Neural progenitor cell (in vitro differentiated cells): Measurements from ENCODE around the gene ARHGAP45. TPM values are rescaled to one million over a fixed set of nuclear protein-coding genes. Genes with fewer than 3 reads are reported as not detected.

Experiments used
- DNase-seq: peaks from one replicate; pipeline ENCODE4 v3.0.0-alpha.2; 2016; ENCODE audit warnings: low spot score
- H2AFZ ChIP-seq: fragments of 200-600 bp; sonication (generic); replicated peaks from 2 replicates; pipeline ENCODE4 v1.6.1; 2016; ENCODE audit warnings: antibody characterized with exemption
- H3F3A ChIP-seq: fragments of 200-600 bp; sonication (generic); 2 replicates; pipeline ENCODE4 v1.6.1; 2016; ENCODE audit warnings: antibody characterized with exemption, low read depth
- H3K27ac ChIP-seq: fragments of 200-600 bp; sonication (generic); 2 replicates; pipeline ENCODE4 v1.5.1; 2016; ENCODE audit warnings: mild to moderate bottlenecking
- H3K27me3 ChIP-seq: fragments of 200-600 bp; sonication (generic); 2 replicates; pipeline ENCODE4 v1.6.1; 2016; ENCODE audit warnings: mild to moderate bottlenecking, moderate library complexity
- H3K36me3 ChIP-seq: fragments of 200-600 bp; sonication (generic); 2 replicates; pipeline ENCODE4 v1.5.1; 2016
- H3K4me1 ChIP-seq: fragments of 200-600 bp; sonication (generic); 2 replicates; pipeline ENCODE4 v1.6.1; 2016; ENCODE audit warnings: mixed run types
- H3K4me2 ChIP-seq: fragments of 200-600 bp; sonication (generic); 2 replicates; pipeline ENCODE4 v1.6.1; 2016
- H3K4me3 ChIP-seq: fragments of 200-600 bp; sonication (generic); 2 replicates; pipeline ENCODE4 v1.5.1; 2016
- H3K79me2 ChIP-seq: fragments of 200-600 bp; sonication (generic); 2 replicates; pipeline ENCODE4 v1.6.1; 2016; ENCODE audit warnings: low read depth
- H3K9ac ChIP-seq: fragments of 200-600 bp; sonication (generic); 2 replicates; pipeline ENCODE4 v1.6.1; 2016
- H3K9me3 ChIP-seq: fragments of 200-600 bp; sonication (generic); 2 replicates; pipeline ENCODE4 v1.5.1; 2016; ENCODE audit warnings: low read depth
- H4K20me1 ChIP-seq: fragments of 200-600 bp; sonication (generic); 2 replicates; pipeline ENCODE4 v1.6.1; 2016; ENCODE audit warnings: low read depth
- H3K27ac Mint-ChIP-seq: 3 replicates; pipeline ENCODE4 v1.8.0; 2021; ENCODE audit warnings: mixed read lengths
- H3K27me3 Mint-ChIP-seq: 2 replicates; pipeline ENCODE4 v1.8.0; 2022; ENCODE audit warnings: low read depth, mild to moderate bottlenecking, inconsistent platforms, moderate library complexity, mixed read lengths; ENCODE audit not compliant: insufficient read depth
- H3K36me3 Mint-ChIP-seq: 3 replicates; pipeline ENCODE4 v1.8.0; 2021; ENCODE audit warnings: mixed read lengths
- H3K4me1 Mint-ChIP-seq: 3 replicates; pipeline ENCODE4 v1.8.0; 2021; ENCODE audit warnings: mixed read lengths
- H3K4me3 Mint-ChIP-seq: 3 replicates; pipeline ENCODE4 v1.8.0; 2021; ENCODE audit warnings: mild to moderate bottlenecking, moderate library complexity, mixed read lengths
- H3K9me3 Mint-ChIP-seq: 3 replicates; pipeline ENCODE4 v1.8.0; 2020; ENCODE audit warnings: mixed read lengths
- EZH2 ChIP-seq: fragments of 200-600 bp; sonication (generic); IDR thresholded peaks from 2 replicates; pipeline ENCODE4 v1.6.1; 2017; ENCODE audit warnings: antibody characterized with exemption, mild to moderate bottlenecking, moderate library complexity
- EZH2phosphoT487 ChIP-seq: fragments of 200-600 bp; sonication (generic); IDR thresholded peaks from 2 replicates; pipeline ENCODE4 v1.6.1; 2017; ENCODE audit warnings: antibody characterized with exemption
- total RNA-seq: library from RNA; depleted of rRNA; stranded (reverse); fragments of >200 nt; gene quantifications from 2 replicates; pipeline ENCODE4 v1.2.3, GENCODE V29; 2015; ENCODE audit warnings: low replicate concordance
- TF ChIP-seq, protein P1 (sequence below): fragments of 200-600 bp; sonication (generic); IDR thresholded peaks from 2 replicates; pipeline ENCODE4 v1.5.1; 2017; ENCODE audit warnings: antibody characterized with exemption, mild to moderate bottlenecking

ARHGAP45 gene
- total RNA-seq, 1 donor from 2014 or later: 9.6 TPM

DNA sequence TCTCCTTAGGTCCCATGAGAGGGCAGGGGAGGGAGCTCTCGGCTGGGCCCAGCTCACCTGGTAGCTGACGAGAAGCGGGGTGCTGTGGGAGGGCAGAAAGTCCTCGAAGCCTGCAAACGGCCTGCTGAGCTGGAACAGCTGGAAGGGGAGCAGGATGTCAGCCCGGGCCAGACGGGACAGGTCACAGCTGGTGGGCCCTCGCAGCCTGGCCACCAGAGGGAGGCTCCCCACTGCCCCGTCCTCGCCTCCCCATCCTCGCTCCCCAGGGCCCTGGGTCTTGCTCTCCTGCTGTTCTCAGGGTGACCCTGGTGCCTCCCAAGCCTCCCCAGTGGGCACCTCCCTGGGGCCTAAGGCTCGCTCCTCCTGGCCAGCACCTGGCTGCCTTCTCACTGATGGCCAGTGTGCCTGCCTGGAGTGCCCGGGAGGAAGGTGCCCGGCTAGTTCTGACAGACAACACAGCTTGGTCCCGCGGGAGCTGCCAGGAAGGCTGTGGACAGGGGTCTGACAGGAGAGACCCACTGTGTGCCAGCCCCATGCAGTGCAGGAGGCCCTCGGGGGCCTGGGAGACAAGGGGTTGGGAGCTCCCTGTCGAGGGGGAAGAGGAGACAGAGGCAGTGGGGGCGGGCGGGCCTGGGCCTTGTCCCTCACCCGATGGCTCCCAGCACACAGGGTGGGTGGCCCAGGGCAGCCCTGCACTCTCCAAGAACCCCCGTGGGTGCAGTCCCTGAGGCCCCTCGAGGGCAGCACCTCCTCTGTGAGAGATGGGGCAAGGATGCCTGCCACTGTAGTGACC lies 57.1 kb downstream of the ARHGAP45 start:
- Histone ChIP-seq H3K36me3 (no peaks in the 10 kb centered on the region), H2AFZ (no peak overlapping the region), H3K27me3 (no peaks in the 10 kb centered on the region), H3K4me1 (no peaks in the 10 kb centered on the region), H3K27ac (no peak overlapping the region), H4K20me1 (peaks cover 8% of the 10 kb centered on the region), H3K79me2 (no peaks in the 10 kb centered on the region), H3K4me3 (no peak overlapping the region), H3K9ac (no peak overlapping the region), H3K4me2 (no peak overlapping the region), H3K9me3 (no peaks in the 10 kb centered on the region), H3F3A (no peaks in the 10 kb centered on the region)
- H3K4me3 Mint-ChIP-seq: no peak overlapping the region
- no peak for TF ChIP-seq EZH2phosphoT487
- TF ChIP-seq, protein P1, sequence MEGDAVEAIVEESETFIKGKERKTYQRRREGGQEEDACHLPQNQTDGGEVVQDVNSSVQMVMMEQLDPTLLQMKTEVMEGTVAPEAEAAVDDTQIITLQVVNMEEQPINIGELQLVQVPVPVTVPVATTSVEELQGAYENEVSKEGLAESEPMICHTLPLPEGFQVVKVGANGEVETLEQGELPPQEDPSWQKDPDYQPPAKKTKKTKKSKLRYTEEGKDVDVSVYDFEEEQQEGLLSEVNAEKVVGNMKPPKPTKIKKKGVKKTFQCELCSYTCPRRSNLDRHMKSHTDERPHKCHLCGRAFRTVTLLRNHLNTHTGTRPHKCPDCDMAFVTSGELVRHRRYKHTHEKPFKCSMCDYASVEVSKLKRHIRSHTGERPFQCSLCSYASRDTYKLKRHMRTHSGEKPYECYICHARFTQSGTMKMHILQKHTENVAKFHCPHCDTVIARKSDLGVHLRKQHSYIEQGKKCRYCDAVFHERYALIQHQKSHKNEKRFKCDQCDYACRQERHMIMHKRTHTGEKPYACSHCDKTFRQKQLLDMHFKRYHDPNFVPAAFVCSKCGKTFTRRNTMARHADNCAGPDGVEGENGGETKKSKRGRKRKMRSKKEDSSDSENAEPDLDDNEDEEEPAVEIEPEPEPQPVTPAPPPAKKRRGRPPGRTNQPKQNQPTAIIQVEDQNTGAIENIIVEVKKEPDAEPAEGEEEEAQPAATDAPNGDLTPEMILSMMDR: no peak
- TF ChIP-seq EZH2: no peak
- peaks cover 2% of the 10 kb centered on the region for H3K27me3 Mint-ChIP-seq
- no peaks in the 10 kb centered on the region for H3K9me3 Mint-ChIP-seq
- H3K4me1 Mint-ChIP-seq: no peaks in the 10 kb centered on the region
- no peak overlapping the region for H3K27ac Mint-ChIP-seq
- DNase-seq: no peak
- H3K36me3 Mint-ChIP-seq: peaks cover 7% of the 10 kb centered on the region

DNA sequence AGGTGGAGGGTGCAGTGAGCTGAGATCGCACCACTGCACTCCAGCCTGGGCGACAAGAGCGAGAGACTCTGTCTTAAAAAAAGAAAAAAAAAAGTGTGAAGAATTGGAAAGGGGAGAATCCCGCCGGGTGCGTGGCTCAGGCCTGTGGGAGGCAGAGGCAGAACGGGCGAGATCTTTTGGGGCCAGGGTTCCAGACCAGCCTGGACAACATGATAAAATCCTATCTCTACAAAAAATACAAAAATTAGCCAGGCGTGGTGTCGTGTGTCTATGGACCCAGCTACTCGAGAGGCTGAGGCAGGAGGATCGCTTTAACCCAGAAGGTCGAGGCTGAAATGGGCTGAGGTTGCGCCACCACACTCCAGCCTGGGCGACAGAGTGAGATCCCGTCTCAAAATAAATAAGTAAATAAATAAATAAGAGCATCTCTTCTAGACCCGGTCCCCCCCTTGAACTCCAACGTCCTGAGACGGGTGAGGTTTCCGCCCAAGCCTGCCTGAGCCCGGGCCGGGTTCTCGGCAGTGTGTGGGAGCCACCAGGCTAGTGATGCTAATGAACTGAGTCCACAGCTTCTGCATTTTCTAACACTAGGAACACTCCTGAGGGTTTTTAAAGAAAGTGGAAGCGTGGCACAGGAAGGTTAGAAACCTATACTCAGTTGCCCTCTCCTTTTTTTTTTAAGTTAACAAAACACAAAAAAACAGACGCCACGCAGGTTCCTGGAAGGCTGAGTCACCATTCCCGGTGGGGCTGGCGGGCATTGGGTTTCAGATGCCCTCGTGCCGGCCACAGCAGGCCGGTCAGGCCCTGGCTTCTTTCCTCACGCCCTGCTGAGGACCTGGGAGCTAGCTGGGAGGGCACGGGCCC lies 58.9 kb downstream of the ARHGAP45 start:
- Histone ChIP-seq H3K79me2 (no peaks in the 10 kb centered on the region), H3K9ac (no peak overlapping the region), H2AFZ (no peak overlapping the region), H3K27me3 (no peaks in the 10 kb centered on the region), H3F3A (no peaks in the 10 kb centered on the region), H3K4me2 (no peak overlapping the region), H3K4me1 (no peaks in the 10 kb centered on the region), H4K20me1 (peaks cover 11% of the 10 kb centered on the region), H3K9me3 (no peaks in the 10 kb centered on the region), H3K36me3 (no peaks in the 10 kb centered on the region), H3K27ac (no peak overlapping the region), H3K4me3 (no peak overlapping the region)
- TF ChIP-seq, protein P1: no peak
- TF ChIP-seq EZH2phosphoT487: no peak
- TF ChIP-seq EZH2: no peak
- Mint-ChIP-seq H3K27ac (no peak overlapping the region), H3K27me3 (peaks cover 4% of the 10 kb centered on the region), H3K36me3 (peaks cover 7% of the 10 kb centered on the region), H3K4me3 (no peak overlapping the region), H3K4me1 (no peaks in the 10 kb centered on the region), H3K9me3 (no peaks in the 10 kb centered on the region)
- DNase-seq: no peak

DNA sequence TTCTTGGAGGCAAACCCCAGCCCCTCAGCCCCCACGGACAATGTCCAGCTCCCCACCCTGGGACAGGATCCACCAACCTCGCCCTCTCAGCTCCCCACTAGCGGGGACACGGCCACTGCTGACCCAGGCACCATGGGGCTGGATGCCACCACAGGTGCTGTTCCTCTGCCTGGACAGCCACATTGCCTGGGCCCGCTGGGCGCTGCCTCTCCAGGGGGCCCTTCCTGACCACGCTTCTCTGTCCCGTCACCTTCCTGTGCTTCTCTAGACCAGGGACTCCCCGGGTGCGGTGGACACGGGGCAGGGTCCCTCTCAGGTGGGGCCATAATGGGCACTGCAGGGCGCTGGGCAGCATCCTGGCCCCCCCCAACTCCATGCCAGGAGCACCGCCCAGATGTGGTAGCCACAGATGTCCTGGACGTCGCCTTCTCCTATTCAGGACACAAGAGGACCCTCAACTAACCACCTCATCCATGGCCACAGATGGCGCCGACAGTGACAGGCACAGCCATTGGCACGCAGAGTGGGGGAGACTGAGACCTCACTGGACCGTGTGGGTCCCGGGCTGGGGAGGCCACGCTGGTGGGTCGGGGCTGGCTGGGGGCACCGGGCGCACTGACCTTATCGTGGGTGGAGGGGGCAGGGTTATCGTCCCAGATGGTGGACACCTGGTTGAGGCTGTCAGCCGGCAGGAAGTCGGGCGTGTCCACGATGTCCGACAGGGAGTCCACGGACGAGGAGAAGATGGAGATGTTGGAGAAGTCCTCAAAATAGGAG lies 60.2 kb downstream of the ARHGAP45 start:
- no peak overlapping the region for H3K27ac ChIP-seq
- Mint-ChIP-seq H3K36me3 (peaks cover 2% of the 10 kb centered on the region), H3K27me3 (peaks cover 4% of the 10 kb centered on the region), H3K4me1 (no peaks in the 10 kb centered on the region), H3K4me3 (no peak overlapping the region), H3K9me3 (no peaks in the 10 kb centered on the region), H3K27ac (no peak overlapping the region)
- no peaks in the 10 kb centered on the region for H3K27me3 ChIP-seq
- DNase-seq: no peak
- H3K4me3 ChIP-seq: no peak overlapping the region
- H3K79me2 ChIP-seq: no peaks in the 10 kb centered on the region
- H3K4me1 ChIP-seq: peaks cover 10% of the 10 kb centered on the region
- no peak overlapping the region for H3K4me2 ChIP-seq
- H3F3A ChIP-seq: peaks cover 6% of the 10 kb centered on the region
- TF ChIP-seq EZH2phosphoT487: no peak
- TF ChIP-seq, protein P1: no peak
- no peak for TF ChIP-seq EZH2
- no peaks in the 10 kb centered on the region for H3K36me3 ChIP-seq
- no peak overlapping the region for H2AFZ ChIP-seq
- H4K20me1 ChIP-seq: peaks cover 17% of the 10 kb centered on the region
- H3K9me3 ChIP-seq: no peaks in the 10 kb centered on the region
- H3K9ac ChIP-seq: no peak overlapping the region
